ENCODE measurements around the gene DBH. TPM values are rescaled to one million over a fixed set of nuclear protein-coding genes. Genes with fewer than 3 reads are reported as not detected.

The DBH gene
- polyA plus RNA-seq, 1 donor (not counting 4 experiments of a cell fraction or from before 2014, with no cell fraction given), result not detected

- no peak for TF ChIP-seq CTCF (optimal IDR thresholded peaks at IDR 0.05 in 1 of 3, IDR thresholded peaks at IDR 0.05 in 1 of 3, conservative IDR thresholded peaks at IDR 0.05 in 1 of 3; ENCODE audit: extremely low read depth in 1 of 3, insufficient read depth in 2 of 3, low read length in 3 of 3)
- TF ChIP-seq EZH2 (IDR thresholded peaks at IDR 0.05; ENCODE audit: low read length), result no peak
- no peaks in the 10 kb centered on the region for H4K20me1 ChIP-seq (ENCODE audit: control insufficient read depth, extremely low read depth, insufficient read depth, low read length)
- no peak overlapping the region for H3K4me2 ChIP-seq (ENCODE audit: control insufficient read depth, extremely low read depth, insufficient read depth, low read depth, low read length)
- dilution Hi-C loops (cut with MboI; ENCODE audit: extremely low pct_ligation_motif_present, low sequenced_read_pairs), result no loop called here
- no peak overlapping the region for H3K4me3 ChIP-seq (ENCODE audit: control insufficient read depth in 2 of 3, extremely low read depth in 1 of 3, insufficient read depth in 2 of 3, low read depth in 1 of 3, low read length in 3 of 3)
- no peak for FAIRE-seq
- H3K9me3 ChIP-seq (ENCODE audit: control insufficient read depth, low read depth, low read length), result no peaks in the 10 kb centered on the region
- H3K79me2 ChIP-seq (ENCODE audit: control insufficient read depth, insufficient read depth, low read length), result no peaks in the 10 kb centered on the region
- no peak for DNase-seq (ENCODE audit: low read depth, low spot score)
- H2AFZ ChIP-seq (ENCODE audit: control insufficient read depth, low read length), result no peak overlapping the region
- no peaks in the 10 kb centered on the region for H3K4me1 ChIP-seq (ENCODE audit: control insufficient read depth, extremely low read depth, insufficient read depth, low read length)
- H3K9me1 ChIP-seq (ENCODE audit: control insufficient read depth, extremely low read depth, insufficient read depth, low read length), result no peaks in the 10 kb centered on the region
- H3K36me3 ChIP-seq (ENCODE audit: control insufficient read depth in 2 of 2, extremely low read depth in 1 of 2, insufficient read depth in 2 of 2, low read length in 2 of 2), result no peaks in the 10 kb centered on the region
- no peak overlapping the region for H3K27ac ChIP-seq (ENCODE audit: control insufficient read depth, insufficient read depth, low read length)
- H3K27me3 ChIP-seq (ENCODE audit: control insufficient read depth, extremely low read depth, insufficient read depth, low read length), result peaks cover 15% of the 10 kb centered on the region
- H3K9ac ChIP-seq (ENCODE audit: control insufficient read depth, extremely low read depth, insufficient read depth, low read length), result no peak overlapping the region
Observed at GRCh38 chr9:133647148-133647547, 11.0 kb downstream of the DBH start.

- Histone ChIP-seq H4K20me1 (ENCODE audit: control insufficient read depth, extremely low read depth, insufficient read depth, low read length) (no peaks in the 10 kb centered on the region), H3K4me2 (ENCODE audit: control insufficient read depth, extremely low read depth, insufficient read depth, low read depth, low read length) (no peak overlapping the region), H3K4me1 (ENCODE audit: control insufficient read depth, extremely low read depth, insufficient read depth, low read length) (no peaks in the 10 kb centered on the region), H3K4me3 (ENCODE audit: control insufficient read depth in 2 of 3, extremely low read depth in 1 of 3, insufficient read depth in 2 of 3, low read depth in 1 of 3, low read length in 3 of 3) (no peak overlapping the region), H3K9me3 (ENCODE audit: control insufficient read depth, low read depth, low read length) (no peaks in the 10 kb centered on the region), H3K79me2 (ENCODE audit: control insufficient read depth, insufficient read depth, low read length) (no peaks in the 10 kb centered on the region), H3K27ac (ENCODE audit: control insufficient read depth, insufficient read depth, low read length) (no peak overlapping the region), H2AFZ (ENCODE audit: control insufficient read depth, low read length) (no peak overlapping the region), H3K9ac (ENCODE audit: control insufficient read depth, extremely low read depth, insufficient read depth, low read length) (no peak overlapping the region), H3K9me1 (ENCODE audit: control insufficient read depth, extremely low read depth, insufficient read depth, low read length) (no peaks in the 10 kb centered on the region), H3K36me3 (ENCODE audit: control insufficient read depth in 2 of 2, extremely low read depth in 1 of 2, insufficient read depth in 2 of 2, low read length in 2 of 2) (no peaks in the 10 kb centered on the region), H3K27me3 (ENCODE audit: control insufficient read depth, extremely low read depth, insufficient read depth, low read length) (peaks cover 15% of the 10 kb centered on the region)
- dilution Hi-C loops (cut with MboI; ENCODE audit: extremely low pct_ligation_motif_present, low sequenced_read_pairs), result no loop called here
- FAIRE-seq (no peak), DNase-seq (ENCODE audit: low read depth, low spot score) (no peak)
- TF ChIP-seq EZH2 (IDR thresholded peaks at IDR 0.05; ENCODE audit: low read length), result no peak
- no peak for TF ChIP-seq CTCF (optimal IDR thresholded peaks at IDR 0.05 in 1 of 3, IDR thresholded peaks at IDR 0.05 in 1 of 3, conservative IDR thresholded peaks at IDR 0.05 in 1 of 3; ENCODE audit: extremely low read depth in 1 of 3, insufficient read depth in 2 of 3, low read length in 3 of 3)
Observed at GRCh38 chr9:133647765-133648469, 11.8 kb downstream of the DBH start.

Measured in keratinocyte (primary cell).